Lung microvascular endothelial cell (primary cell): ENCODE data around the gene UBTD2. TPM values are rescaled to one million over a fixed set of nuclear protein-coding genes. Genes with fewer than 3 reads are reported as not detected.
"Not testable (repeated sequence)": the region's sequence is repeated elsewhere in the genome, so short reads cannot be mapped to it uniquely, and the experiment has no call there.

Experiments
- DNase-seq, 2 donors: peaks; one replicate each; pipeline versions ENCODE4 v3.0.0 to v3.0.0-alpha.2; 2010; ENCODE audit warnings: low read depth in 2 of 2
- total RNA-seq: library from RNA; depleted of rRNA; stranded (reverse); fragments of >200 nt; gene quantifications from 2 replicates; pipeline ENCODE4 v1.2.1, GENCODE V29; 2014

UBTD2 gene
- 14.7 and 15.5 TPM in 2 replicates for total RNA-seq

GRCh38 chr5:172283020-172283861, at the start of gene UBTD2:
TSS of gene UBTD2 (minus strand) at chr5:172283764. CDS start at chr5:172283665, 99 bp downstream.
- peak; percentile 75 to 83 for DNase-seq

GRCh38 chr5:172326901-172327300, 43.3 kb upstream of the UBTD2 start:
- DNase-seq = not testable (repeated sequence)

GRCh38 chr5:172325452-172325851, 41.9 kb upstream of the UBTD2 start:
- no peak for DNase-seq

- DNase-seq = peak in 1 of 2 donors; percentile 83
These were observed 38.7 kb upstream of the UBTD2 start for GRCh38 chr5:172322028-172322965.

GRCh38 chr5:172321593-172321992, 38.0 kb upstream of the UBTD2 start:
- no peak for DNase-seq

GRCh38 chr5:172319708-172320441, 36.3 kb upstream of the UBTD2 start:
- no peak for DNase-seq

- no peak for DNase-seq
These were observed 32.3 kb upstream of the UBTD2 start for GRCh38 chr5:172315587-172316493.

GRCh38 chr5:172313915-172314314, 30.4 kb upstream of the UBTD2 start:
- no peak for DNase-seq

GRCh38 chr5:172312286-172312685, 28.7 kb upstream of the UBTD2 start:
- DNase-seq = no peak

GRCh38 chr5:172311605-172312004, 28.0 kb upstream of the UBTD2 start:
- DNase-seq = no peak

GRCh38 chr5:172311026-172311425, 27.5 kb upstream of the UBTD2 start:
- DNase-seq = no peak

GRCh38 chr5:172305380-172305779, 21.8 kb upstream of the UBTD2 start:
- DNase-seq = no peak

GRCh38 chr5:172303572-172304335, 20.2 kb upstream of the UBTD2 start:
- DNase-seq = peak in 1 of 2 donors; percentile 19

- DNase-seq = no peak
These were observed 19.6 kb upstream of the UBTD2 start for GRCh38 chr5:172303162-172303561.

GRCh38 chr5:172302047-172302710, 18.6 kb upstream of the UBTD2 start:
- DNase-seq = no peak

GRCh38 chr5:172299916-172300439, 16.4 kb upstream of the UBTD2 start:
- DNase-seq = peak in 1 of 2 donors; percentile 17

- DNase-seq = no peak
These were observed 11.3 kb upstream of the UBTD2 start for GRCh38 chr5:172294831-172295230.

GRCh38 chr5:172293745-172294342, 10.3 kb upstream of the UBTD2 start:
- DNase-seq = no peak
